Heart left ventricle (tissue), 16 donors: ENCODE data around the gene PDGFD. TPM values are rescaled to one million over a fixed set of nuclear protein-coding genes. Genes with fewer than 3 reads are reported as not detected.

Source experiments
- ATAC-seq, 4 donors: fragments of 200-7000 bp; cut with Tn5 transposase; one replicate each; pipeline ENCODE4 v1.9.1; 2020 to 2022; ENCODE audit warnings: moderate library complexity in 4 of 4, mild to moderate bottlenecking in 3 of 4, moderate number of reproducible peaks in 1 of 4
- DNase-seq, 5 donors: peaks; one replicate each; pipeline ENCODE4 v3.0.0-alpha.2; 2020
- H3K27ac ChIP-seq, 12 donors: fragments of 200-600 bp; sonication (generic) in 4 of 12; one replicate each; pipeline versions ENCODE4 v1.5.0 to v1.8.0; 2016 to 2022; ENCODE audit warnings: mild to moderate bottlenecking in 2 of 12
- H3K27me3 ChIP-seq, 9 donors: fragments of 200-600 bp; sonication (generic) in 2 of 9; one replicate each; pipeline versions ENCODE4 v1.5.1 to v1.8.0; 2016 to 2022; ENCODE audit warnings: mild to moderate bottlenecking in 3 of 9
- H3K36me3 ChIP-seq, 9 donors: fragments of 200-600 bp; sonication (generic) in 2 of 9; one replicate each; pipeline versions ENCODE4 v1.5.0 to v1.8.0; 2018 to 2022; ENCODE audit warnings: mild to moderate bottlenecking in 2 of 9
- H3K4me1 ChIP-seq, 12 donors: fragments of 200-600 bp; sonication (generic) in 4 of 12; one replicate each; pipeline versions ENCODE4 v1.5.0 to v1.8.0; 2016 to 2022; ENCODE audit warnings: mild to moderate bottlenecking in 3 of 12
- H3K4me3 ChIP-seq, 12 donors: fragments of 200-600 bp; sonication (generic) in 4 of 12; one replicate each; pipeline versions ENCODE4 v1.5.0 to v1.8.0; 2017 to 2022; ENCODE audit warnings: mild to moderate bottlenecking in 9 of 12, moderate library complexity in 4 of 12
- H3K9me3 ChIP-seq, 12 donors: fragments of 200-600 bp; sonication (generic) in 4 of 12; one replicate each; pipeline versions ENCODE4 v1.5.0 to v1.8.0; 2016 to 2022; ENCODE audit warnings: mild to moderate bottlenecking in 1 of 12
- POLR2A ChIP-seq, 2 donors: fragments of 450-650 bp; IDR thresholded peaks; one replicate each; pipeline ENCODE4 v1.6.1; 2017; ENCODE audit warnings: antibody characterized with exemption in 2 of 2, mild to moderate bottlenecking in 2 of 2, moderate library complexity in 2 of 2
- WGBS, 4 donors: extraction: QIAGEN DNeasy Blood & Tissue Kit in 2 of 4; methylation state at CpG; one replicate each; pipeline versions ENCODE4 v1.1.5 to v1.1.7; 2013 to 2018; 5-methylcytosine and 5-hydroxymethylcytosine counted together
- intact Hi-C, 10 donors: fragments of 100-400 bp; cut with DNase I; formaldehyde crosslinking; loops; one replicate each; pipeline versions ENCODE4 v1.11.1 to v1.14.2; 2022
- polyA plus RNA-seq, 2 donors: library from polyadenylated mRNA; stranded (reverse); fragments of 200-250 nt; gene quantifications; one replicate each; pipeline ENCODE4 v1.2.3, GENCODE V29; 2013
- total RNA-seq, 9 donors: library from RNA; depleted of rRNA in 2 of 9; stranded (reverse); fragments of >200 nt in 2 of 9; fragmentation: NEBNext Ultra II Directional in 3 of 9; extraction: Animal tissue kit (Norgen Biotek cat#: 25700) in 3 of 9; gene quantifications; one replicate each; pipeline versions ENCODE4 v1.1.0 to v1.2.4, GENCODE V29; 2016 to 2023
- TF ChIP-seq, protein P1 (sequence below), 12 donors: fragments of 200-600 bp; sonication (generic) in 4 of 12; IDR thresholded peaks; one replicate each; pipeline versions ENCODE4 v1.5.0 to v1.8.0; 2018 to 2022; ENCODE audit warnings: antibody characterized with exemption in 12 of 12, mild to moderate bottlenecking in 5 of 12
- donor health status: ischemic (EF 13 %, LVEDD 7.1; RV severe dilation, severe dysfunction).
- donor health status: healthy with polysubstance abuse.
- donor health status: DM: no; HTN: yes; CAD: no.
- donor health status: DM: no; HTN: no; CAD: no.
- donor health status: ischemic (EF 25% LVEDD 6.9; RV normal size, moderate dysfunction).
- donor health status: ischemic (EF 25% LVEDD 5.7; RV mildly dilated, moderate dysfunction).
- donor health status: healthy.
- donor health status: DM: yes; HTN: yes; CAD: no.
- donor health status: ischemic (EF 35%, LVEDD 5.7; RV mildly dilated, moderate dysfunction).
- donor health status: nonischemic (EF 11% LVEDD 7.7; RV severe dilation, severe dysfunction).
- donor health status: DM: yes; HTN: yes; CAD: no.
- donor health status: PGD.
- donor health status: ischemic (EF 29% LVEDD 5.4; RV normal size, mild dysfunction).
- donor health status: nonischemic (EF 23%, LVEDD 6.1; RV moderate dilation, normal function).

The PDGFD gene
- total and polyA plus RNA-seq, 11 donors: 3.6 to 24.6 (median 15.3) TPM

DNA sequence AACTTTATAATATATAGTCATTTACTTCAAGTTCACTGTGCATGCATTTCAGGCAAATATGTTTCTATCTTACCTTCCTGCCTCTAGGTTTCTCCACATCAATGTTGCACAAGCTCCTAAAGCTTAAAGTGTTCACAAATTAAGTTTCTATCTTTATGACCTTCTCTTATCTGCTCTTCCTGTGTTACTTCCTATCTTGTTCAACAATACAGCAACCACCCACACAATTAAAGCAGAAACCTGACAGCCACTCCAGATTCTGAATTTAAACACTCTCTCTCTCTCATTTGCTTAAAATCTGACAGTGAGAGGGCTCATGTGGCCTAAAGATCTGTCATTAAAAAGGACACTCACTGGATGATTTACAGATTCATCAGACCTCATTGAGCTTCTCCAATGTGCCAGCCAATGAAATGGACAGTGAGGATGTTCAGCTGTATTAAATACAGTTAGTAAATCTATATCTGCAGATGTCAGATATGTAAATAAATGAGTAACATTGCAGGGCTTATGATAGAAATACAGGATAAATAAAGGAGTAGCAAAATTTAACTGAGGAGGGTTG lies 10.9 kb downstream of the PDGFD start:
- Histone ChIP-seq H3K9me3 (peaks cover 0 to 10% (median 0%) of the 10 kb centered on the region in 12 donors), H3K4me3 (no peak overlapping the region), H3K4me1 (peaks cover 0 to 7% (median 0%) of the 10 kb centered on the region in 12 donors), H3K27me3 (no peaks in the 10 kb centered on the region), H3K36me3 (no peaks in the 10 kb centered on the region), H3K27ac (no peak overlapping the region)
- intact Hi-C loops: loop anchor here in 7 of 10 donors (5.0 to 10.0 kb wide), 4 partner anchors 221 to 1712 kb away; no protein-coding TSS in a partner anchor
- no peak for DNase-seq
- no peak for TF ChIP-seq POLR2A (IDR thresholded peaks at IDR 0.05)
- TF ChIP-seq, protein P1, sequence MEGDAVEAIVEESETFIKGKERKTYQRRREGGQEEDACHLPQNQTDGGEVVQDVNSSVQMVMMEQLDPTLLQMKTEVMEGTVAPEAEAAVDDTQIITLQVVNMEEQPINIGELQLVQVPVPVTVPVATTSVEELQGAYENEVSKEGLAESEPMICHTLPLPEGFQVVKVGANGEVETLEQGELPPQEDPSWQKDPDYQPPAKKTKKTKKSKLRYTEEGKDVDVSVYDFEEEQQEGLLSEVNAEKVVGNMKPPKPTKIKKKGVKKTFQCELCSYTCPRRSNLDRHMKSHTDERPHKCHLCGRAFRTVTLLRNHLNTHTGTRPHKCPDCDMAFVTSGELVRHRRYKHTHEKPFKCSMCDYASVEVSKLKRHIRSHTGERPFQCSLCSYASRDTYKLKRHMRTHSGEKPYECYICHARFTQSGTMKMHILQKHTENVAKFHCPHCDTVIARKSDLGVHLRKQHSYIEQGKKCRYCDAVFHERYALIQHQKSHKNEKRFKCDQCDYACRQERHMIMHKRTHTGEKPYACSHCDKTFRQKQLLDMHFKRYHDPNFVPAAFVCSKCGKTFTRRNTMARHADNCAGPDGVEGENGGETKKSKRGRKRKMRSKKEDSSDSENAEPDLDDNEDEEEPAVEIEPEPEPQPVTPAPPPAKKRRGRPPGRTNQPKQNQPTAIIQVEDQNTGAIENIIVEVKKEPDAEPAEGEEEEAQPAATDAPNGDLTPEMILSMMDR (IDR thresholded peaks at IDR 0.05): no peak
- ATAC-seq: no peak

DNA sequence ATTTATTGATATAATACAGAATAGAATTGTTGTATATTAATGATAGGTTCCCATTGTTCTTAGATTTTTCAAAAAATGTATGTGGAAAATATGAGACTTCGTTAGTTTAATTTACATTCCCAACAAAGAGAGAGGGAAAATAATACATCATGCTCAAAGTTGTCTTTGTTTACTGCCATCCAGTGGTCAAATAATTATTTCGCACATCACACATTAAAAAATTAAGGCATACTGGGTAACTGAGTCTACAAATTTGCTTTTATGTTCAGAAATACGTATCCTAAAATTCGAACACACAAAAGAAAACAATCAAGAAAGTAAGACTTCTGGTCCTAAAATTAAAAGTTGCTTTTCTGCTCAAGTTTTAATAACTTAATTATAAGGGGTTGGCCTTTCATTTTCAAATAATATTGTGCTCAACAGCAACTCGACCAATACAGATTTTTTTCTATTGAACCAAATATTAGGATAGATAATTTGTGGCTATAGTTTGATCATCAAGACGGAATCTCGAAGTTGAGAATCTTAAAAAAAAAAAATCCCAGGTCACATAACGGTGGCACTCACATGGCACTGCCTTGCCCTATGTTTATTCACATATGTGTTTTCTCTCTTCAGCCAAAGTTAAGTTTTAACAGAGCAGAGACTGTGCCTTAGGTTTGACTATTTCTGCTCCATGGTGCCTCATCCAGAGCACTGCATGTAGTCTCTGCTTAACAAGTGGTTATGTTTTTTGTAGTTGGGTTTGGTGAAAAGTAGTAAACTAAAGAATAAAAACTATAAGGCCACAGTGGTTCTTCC lies 12.3 kb downstream of the PDGFD start:
- peaks cover 0 to 10% (median 0%) of the 10 kb centered on the region in 12 donors for H3K9me3 ChIP-seq
- intact Hi-C loops: loop anchor here (2.0 to 10.0 kb wide), 5 partner anchors 219 to 1713 kb away; no protein-coding TSS in a partner anchor
- H3K27me3 ChIP-seq: no peaks in the 10 kb centered on the region
- WGBS, 4 donors: 84 to 90% (median 86%) methylated on average over 8 of the region's 8 CpGs
- TF ChIP-seq, protein P1 (IDR thresholded peaks at IDR 0.05): peak; percentile 17 to 56 (median 42)
- TF ChIP-seq POLR2A (IDR thresholded peaks at IDR 0.05): no peak
- no peaks in the 10 kb centered on the region for H3K36me3 ChIP-seq
- H3K27ac ChIP-seq: no peak overlapping the region
- H3K4me1 ChIP-seq: peaks cover 0 to 7% (median 0%) of the 10 kb centered on the region in 12 donors
- DNase-seq (no peak), ATAC-seq (no peak)
- H3K4me3 ChIP-seq: no peak overlapping the region

DNA sequence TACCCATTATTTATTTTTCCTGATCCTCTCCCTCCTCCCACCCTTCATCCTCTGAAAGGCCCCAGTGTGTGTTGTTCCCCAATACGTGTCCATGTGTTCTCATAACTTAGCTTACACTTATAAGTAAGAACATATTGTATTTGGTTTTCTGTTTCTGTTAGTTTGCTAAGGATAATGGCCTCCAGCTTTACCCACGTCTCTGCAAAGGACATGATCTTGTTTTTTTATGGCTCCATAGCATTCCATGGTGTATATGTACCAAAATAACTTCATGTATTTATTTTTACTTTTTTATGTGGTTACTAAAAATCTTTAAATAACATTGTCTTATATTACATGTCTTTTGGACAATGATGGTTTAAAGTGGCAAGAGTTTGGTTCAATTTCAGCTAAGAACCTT lies 15.2 kb downstream of the PDGFD start:
- Histone ChIP-seq H3K27me3 (no peaks in the 10 kb centered on the region), H3K36me3 (no peaks in the 10 kb centered on the region), H3K27ac (no peak overlapping the region), H3K4me1 (peaks cover 0 to 7% (median 0%) of the 10 kb centered on the region in 12 donors), H3K4me3 (no peak overlapping the region), H3K9me3 (peaks cover 0 to 10% (median 0%) of the 10 kb centered on the region in 12 donors)
- WGBS, 4 donors: 81 to 87% (median 84%) methylated on average over 2 of the region's 2 CpGs
- no peak for ATAC-seq
- no peak for DNase-seq
- intact Hi-C loops: no loop called here
- TF ChIP-seq, protein P1 (IDR thresholded peaks at IDR 0.05): no peak
- TF ChIP-seq POLR2A (IDR thresholded peaks at IDR 0.05): no peak

DNA sequence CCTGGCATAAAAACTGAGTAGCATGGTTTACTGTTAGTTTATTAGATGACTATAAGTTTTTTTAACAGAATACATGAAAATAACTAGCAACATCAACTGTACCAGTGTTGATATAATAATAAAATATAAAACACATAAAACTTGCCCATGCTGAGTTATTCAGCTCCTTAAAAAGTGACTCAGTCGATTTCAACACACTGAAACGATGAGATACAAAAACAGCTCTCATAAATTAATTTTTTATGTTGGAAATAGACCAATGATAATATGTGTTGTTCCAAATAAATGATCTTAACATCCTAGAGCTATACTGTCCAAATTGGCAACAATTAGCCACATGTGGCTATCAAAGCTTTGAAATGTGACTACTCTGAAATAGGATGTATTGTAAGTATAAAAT lies 15.9 kb downstream of the PDGFD start:
- WGBS, 4 donors: 63 to 69% (median 67%) methylated on average over 2 of the region's 2 CpGs
- H3K4me1 ChIP-seq: peaks cover 0 to 4% (median 0%) of the 10 kb centered on the region in 12 donors

More for the DNA sequence above, 15.9 kb downstream of the PDGFD start:
- Histone ChIP-seq H3K27ac (no peak overlapping the region), H3K4me3 (no peak overlapping the region), H3K9me3 (peaks cover 0 to 10% (median 0%) of the 10 kb centered on the region in 12 donors), H3K27me3 (no peaks in the 10 kb centered on the region), H3K36me3 (no peaks in the 10 kb centered on the region)
- ATAC-seq (peak in 1 of 4 donors; percentile 45), DNase-seq (no peak)
- intact Hi-C loops: no loop called here
- TF ChIP-seq, protein P1 (IDR thresholded peaks at IDR 0.05): no peak
- no peak for TF ChIP-seq POLR2A (IDR thresholded peaks at IDR 0.05)
